ENCODE results near the gene TACR2. TPM values are rescaled to one million over a fixed set of nuclear protein-coding genes. Genes with fewer than 3 reads are reported as not detected.

TACR2 gene
- total and polyA plus RNA-seq, 2 of the 13 experiments (the other 11 are each of a cell fraction or from before 2014, with no cell fraction given) = 0.04 TPM; not detected in 1

DNA sequence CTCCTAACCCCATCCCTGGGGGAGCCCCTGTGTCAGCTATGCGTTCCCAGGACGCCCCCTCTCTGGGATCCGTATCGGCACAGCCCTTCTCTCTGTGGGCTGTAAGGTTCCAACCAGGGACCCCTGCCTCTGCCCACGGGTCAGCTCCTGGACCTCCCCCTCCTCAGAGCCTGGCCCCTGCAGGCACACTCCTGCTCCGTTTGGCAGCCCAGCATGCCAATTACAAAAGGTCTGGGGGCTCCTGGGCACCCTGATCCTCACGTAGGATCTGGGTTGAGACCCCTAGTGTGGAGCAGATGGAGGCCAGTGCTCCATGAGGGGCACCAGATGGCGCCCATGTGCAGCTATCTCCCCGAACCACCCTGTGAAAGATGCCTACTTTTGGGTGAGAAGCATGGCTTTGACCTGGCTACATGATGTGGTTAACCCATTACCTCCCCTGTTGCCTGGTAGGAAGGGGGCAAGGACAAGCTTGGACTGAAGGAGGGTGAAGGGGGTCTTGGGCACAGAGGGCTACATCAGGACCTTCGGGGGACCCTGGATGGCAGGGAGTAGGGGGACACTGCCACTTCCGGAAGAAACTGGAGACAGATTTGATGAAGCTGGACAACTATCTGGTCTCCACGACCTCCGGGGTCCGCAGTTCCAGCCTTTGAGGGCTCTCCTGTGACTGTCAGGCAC is 9.0 kb downstream of the TACR2 start (continued):
- TF ChIP-seq, protein P1, sequence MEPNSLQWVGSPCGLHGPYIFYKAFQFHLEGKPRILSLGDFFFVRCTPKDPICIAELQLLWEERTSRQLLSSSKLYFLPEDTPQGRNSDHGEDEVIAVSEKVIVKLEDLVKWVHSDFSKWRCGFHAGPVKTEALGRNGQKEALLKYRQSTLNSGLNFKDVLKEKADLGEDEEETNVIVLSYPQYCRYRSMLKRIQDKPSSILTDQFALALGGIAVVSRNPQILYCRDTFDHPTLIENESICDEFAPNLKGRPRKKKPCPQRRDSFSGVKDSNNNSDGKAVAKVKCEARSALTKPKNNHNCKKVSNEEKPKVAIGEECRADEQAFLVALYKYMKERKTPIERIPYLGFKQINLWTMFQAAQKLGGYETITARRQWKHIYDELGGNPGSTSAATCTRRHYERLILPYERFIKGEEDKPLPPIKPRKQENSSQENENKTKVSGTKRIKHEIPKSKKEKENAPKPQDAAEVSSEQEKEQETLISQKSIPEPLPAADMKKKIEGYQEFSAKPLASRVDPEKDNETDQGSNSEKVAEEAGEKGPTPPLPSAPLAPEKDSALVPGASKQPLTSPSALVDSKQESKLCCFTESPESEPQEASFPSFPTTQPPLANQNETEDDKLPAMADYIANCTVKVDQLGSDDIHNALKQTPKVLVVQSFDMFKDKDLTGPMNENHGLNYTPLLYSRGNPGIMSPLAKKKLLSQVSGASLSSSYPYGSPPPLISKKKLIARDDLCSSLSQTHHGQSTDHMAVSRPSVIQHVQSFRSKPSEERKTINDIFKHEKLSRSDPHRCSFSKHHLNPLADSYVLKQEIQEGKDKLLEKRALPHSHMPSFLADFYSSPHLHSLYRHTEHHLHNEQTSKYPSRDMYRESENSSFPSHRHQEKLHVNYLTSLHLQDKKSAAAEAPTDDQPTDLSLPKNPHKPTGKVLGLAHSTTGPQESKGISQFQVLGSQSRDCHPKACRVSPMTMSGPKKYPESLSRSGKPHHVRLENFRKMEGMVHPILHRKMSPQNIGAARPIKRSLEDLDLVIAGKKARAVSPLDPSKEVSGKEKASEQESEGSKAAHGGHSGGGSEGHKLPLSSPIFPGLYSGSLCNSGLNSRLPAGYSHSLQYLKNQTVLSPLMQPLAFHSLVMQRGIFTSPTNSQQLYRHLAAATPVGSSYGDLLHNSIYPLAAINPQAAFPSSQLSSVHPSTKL (CRISPR knock-in tag; IDR thresholded peaks at IDR 0.05) = no peak
- TF ChIP-seq PPARG (CRISPR knock-in tag; conservative IDR thresholded peaks at IDR 0.05) (no peak), GTF2F1 (IDR thresholded peaks at IDR 0.05; ENCODE audit: low read length) (no peak), SMC3 (IDR thresholded peaks at IDR 0.05; ENCODE audit: low read length) (peak; percentile 37), ZSCAN31 (CRISPR knock-in tag; IDR thresholded peaks at IDR 0.05; ENCODE audit: low read depth) (no peak), HNF4G (IDR thresholded peaks at IDR 0.05; ENCODE audit: borderline replicate concordance, low read depth, low read length) (no peak), HNF4G (CRISPR knock-in tag; IDR thresholded peaks at IDR 0.05; ENCODE audit: borderline replicate concordance, low read depth) (no peak), THYN1 (CRISPR knock-in tag; IDR thresholded peaks at IDR 0.05; ENCODE audit: borderline replicate concordance, low read depth) (no peak), ZKSCAN1 (IDR thresholded peaks at IDR 0.05; ENCODE audit: low read length) (no peak), ZNF616 (CRISPR knock-in tag; IDR thresholded peaks at IDR 0.05; ENCODE audit: low read depth) (no peak), SOX5 (CRISPR knock-in tag; IDR thresholded peaks at IDR 0.05; ENCODE audit: borderline replicate concordance) (no peak), ZBTB7B (CRISPR knock-in tag; IDR thresholded peaks at IDR 0.05) (no peak), MAF1 (CRISPR knock-in tag; IDR thresholded peaks at IDR 0.05; ENCODE audit: borderline replicate concordance) (no peak), RFX5 (IDR thresholded peaks at IDR 0.05; ENCODE audit: low read depth, low read length) (no peak), ZBTB21 (CRISPR knock-in tag; IDR thresholded peaks at IDR 0.05) (no peak), SMARCE1 (IDR thresholded peaks at IDR 0.05; ENCODE audit: borderline replicate concordance) (no peak), ZNF10 (CRISPR knock-in tag; IDR thresholded peaks at IDR 0.05; ENCODE audit: borderline replicate concordance, low read depth) (no peak), RARA (CRISPR knock-in tag; IDR thresholded peaks at IDR 0.05) (no peak), HOXA5 (CRISPR knock-in tag; IDR thresholded peaks at IDR 0.05) (no peak), FOXA3 (CRISPR knock-in tag; IDR thresholded peaks at IDR 0.05) (no peak), ZNF263 (CRISPR knock-in tag; IDR thresholded peaks at IDR 0.05) (no peak), XRCC5 (optimal IDR thresholded peaks at IDR 0.05; ENCODE audit: low read length) (peak; percentile 22), TOPORS (CRISPR knock-in tag; IDR thresholded peaks at IDR 0.05) (no peak)
- TF ChIP-seq, protein P2, sequence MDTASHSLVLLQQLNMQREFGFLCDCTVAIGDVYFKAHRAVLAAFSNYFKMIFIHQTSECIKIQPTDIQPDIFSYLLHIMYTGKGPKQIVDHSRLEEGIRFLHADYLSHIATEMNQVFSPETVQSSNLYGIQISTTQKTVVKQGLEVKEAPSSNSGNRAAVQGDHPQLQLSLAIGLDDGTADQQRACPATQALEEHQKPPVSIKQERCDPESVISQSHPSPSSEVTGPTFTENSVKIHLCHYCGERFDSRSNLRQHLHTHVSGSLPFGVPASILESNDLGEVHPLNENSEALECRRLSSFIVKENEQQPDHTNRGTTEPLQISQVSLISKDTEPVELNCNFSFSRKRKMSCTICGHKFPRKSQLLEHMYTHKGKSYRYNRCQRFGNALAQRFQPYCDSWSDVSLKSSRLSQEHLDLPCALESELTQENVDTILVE (CRISPR knock-in tag; IDR thresholded peaks at IDR 0.05) = no peak
- TF ChIP-seq, protein P3, sequence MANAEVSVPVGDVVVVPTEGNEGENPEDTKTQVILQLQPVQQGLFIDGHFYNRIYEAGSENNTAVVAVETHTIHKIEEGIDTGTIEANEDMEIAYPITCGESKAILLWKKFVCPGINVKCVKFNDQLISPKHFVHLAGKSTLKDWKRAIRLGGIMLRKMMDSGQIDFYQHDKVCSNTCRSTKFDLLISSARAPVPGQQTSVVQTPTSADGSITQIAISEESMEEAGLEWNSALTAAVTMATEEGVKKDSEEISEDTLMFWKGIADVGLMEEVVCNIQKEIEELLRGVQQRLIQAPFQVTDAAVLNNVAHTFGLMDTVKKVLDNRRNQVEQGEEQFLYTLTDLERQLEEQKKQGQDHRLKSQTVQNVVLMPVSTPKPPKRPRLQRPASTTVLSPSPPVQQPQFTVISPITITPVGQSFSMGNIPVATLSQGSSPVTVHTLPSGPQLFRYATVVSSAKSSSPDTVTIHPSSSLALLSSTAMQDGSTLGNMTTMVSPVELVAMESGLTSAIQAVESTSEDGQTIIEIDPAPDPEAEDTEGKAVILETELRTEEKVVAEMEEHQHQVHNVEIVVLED (CRISPR knock-in tag; IDR thresholded peaks at IDR 0.05; ENCODE audit: borderline replicate concordance) = no peak

Data from HepG2 (cell line).